PC-9 (cell line): ENCODE data around the gene SRPK2. TPM values are rescaled to one million over a fixed set of nuclear protein-coding genes. Genes with fewer than 3 reads are reported as not detected.

ENCODE experiments used
- BruUV-seq: library from RNA; stranded (reverse); fragments of 400-500 nt; replicated peaks from 2 replicates; lab custom pipeline; 2021; lab: Mats Ljungman, UMichigan
- CTCF ChIA-PET: fragments of 300-600 bp; sonication (Branson Sonifier 250); formaldehyde crosslinking; loops from one replicate; lab custom pipeline; 2022; ENCODE audit warnings: antibody characterized with exemption; lab: Charles Lee
- POLR2A ChIA-PET: fragments of 300-600 bp; sonication (Branson Sonifier 250); formaldehyde crosslinking; loops from one replicate; lab custom pipeline; 2022; ENCODE audit warnings: antibody characterized with exemption; ENCODE audit not compliant: unreplicated experiment; lab: Charles Lee
- DNase-seq, 2 experiments: peaks; one replicate each; pipeline versions ENCODE4 v3.0.0 to v3.0.0-alpha.2; 2015 to 2022; ENCODE audit warnings: mixed read lengths in 1 of 2
- H2AFZ ChIP-seq: fragments of 200-600 bp; sonication (generic); 2 replicates; pipeline ENCODE4 v1.8.1; 2017; ENCODE audit warnings: antibody characterized with exemption
- H3F3A ChIP-seq: fragments of 200-600 bp; sonication (generic); 2 replicates; pipeline ENCODE4 v1.8.1; 2017; ENCODE audit warnings: antibody characterized with exemption, mild to moderate bottlenecking, low read depth; ENCODE audit not compliant: insufficient read depth
- H3K27ac ChIP-seq: fragments of 200-600 bp; sonication (generic); 2 replicates; pipeline ENCODE4 v1.6.1; 2016; ENCODE audit warnings: mixed run types
- H3K27me3 ChIP-seq: fragments of 200-600 bp; sonication (generic); 2 replicates; pipeline ENCODE4 v1.6.1; 2016; ENCODE audit warnings: low read depth, mixed run types; ENCODE audit not compliant: insufficient read depth
- H3K36me3 ChIP-seq: fragments of 200-600 bp; sonication (generic); 2 replicates; pipeline ENCODE4 v1.6.1; 2016; ENCODE audit warnings: low read depth, mixed run types
- H3K4me1 ChIP-seq: fragments of 200-600 bp; sonication (generic); replicated peaks from 2 replicates; pipeline ENCODE4 v1.6.1; 2016; ENCODE audit warnings: mixed run types; ENCODE audit not compliant: insufficient read depth
- H3K4me2 ChIP-seq: fragments of 200-600 bp; sonication (generic); 2 replicates; pipeline ENCODE4 v1.6.1; 2017; ENCODE audit warnings: mixed run types
- H3K4me3 ChIP-seq: fragments of 200-600 bp; sonication (generic); 2 replicates; pipeline ENCODE4 v1.6.1; 2016; ENCODE audit warnings: mixed run types
- H3K79me2 ChIP-seq: fragments of 200-600 bp; sonication (generic); 2 replicates; pipeline ENCODE4 v1.6.1; 2017; ENCODE audit warnings: low read depth, mixed run types
- H3K9me2 ChIP-seq: fragments of 200-600 bp; sonication (generic); 2 replicates; pipeline ENCODE4 v1.8.1; 2017; ENCODE audit warnings: mild to moderate bottlenecking; ENCODE audit not compliant: insufficient read depth
- H3K9me3 ChIP-seq: fragments of 200-600 bp; sonication (generic); 2 replicates; pipeline ENCODE4 v1.8.1; 2016; ENCODE audit warnings: low read depth; ENCODE audit not compliant: insufficient read depth
- H4K20me1 ChIP-seq: fragments of 200-600 bp; sonication (generic); 2 replicates; pipeline ENCODE4 v1.8.1; 2017; ENCODE audit not compliant: insufficient read depth
- CTCF ChIP-seq: fragments of 200-600 bp; sonication (generic); conservative IDR thresholded peaks from 2 replicates; pipeline ENCODE4 v1.6.1; 2017; ENCODE audit warnings: mixed run types, antibody characterized with exemption, mild to moderate bottlenecking, moderate library complexity
- EZH2 ChIP-seq: fragments of 200-600 bp; sonication (generic); IDR thresholded peaks from 2 replicates; pipeline ENCODE4 v1.8.0; 2017; ENCODE audit warnings: antibody characterized with exemption, low read depth
- intact Hi-C: fragments of 100-400 bp; cut with micrococcal nuclease; formaldehyde crosslinking; loops from one replicate; pipeline ENCODE4 v1.10.0; 2022; ENCODE audit not compliant: unreplicated experiment
- total RNA-seq: library from RNA; stranded (reverse); gene quantifications from 2 replicates; pipeline ENCODE4 v1.2.3, GENCODE V29; 2021

SRPK2 gene
- total RNA-seq, 1 experiment from 2014 or later = 60.6 TPM

- Histone ChIP-seq H3K27me3 (no peaks in the 10 kb centered on the region), H3K27ac (no peak overlapping the region), H3K9me2 (no peaks in the 10 kb centered on the region), H3K9me3 (no peaks in the 10 kb centered on the region), H3F3A (no peaks in the 10 kb centered on the region), H3K4me3 (no peak overlapping the region), H3K4me2 (no peak overlapping the region), H4K20me1 (no peaks in the 10 kb centered on the region), H2AFZ (no peak overlapping the region), H3K4me1 (peaks cover 6% of the 10 kb centered on the region; the same call in 1 of the 2 replicates), H3K79me2 (no peaks in the 10 kb centered on the region), H3K36me3 (no peaks in the 10 kb centered on the region)
- CTCF ChIA-PET = no interaction called here
- POLR2A ChIA-PET = no interaction called here
- no peak for DNase-seq
- BruUV-seq = no TSS peak
- intact Hi-C loops = loop anchor here (10.0 kb wide), 1 partner anchor 182 kb away; the partner anchor contains the start of gene EFCAB10
- no peak for TF ChIP-seq CTCF
- TF ChIP-seq EZH2 = no peak
Observed at GRCh38 chr7:105403128-105403527, 14.4 kb upstream of the SRPK2 start.

GRCh38 chr7:105402221-105403095 is 13.7 kb upstream of the SRPK2 start:
- ChIA-PET CTCF (no interaction called here), POLR2A (no interaction called here)
- Histone ChIP-seq H3K27me3 (no peaks in the 10 kb centered on the region), H2AFZ (peak overlapping the region; percentile 27; the same call in 1 of the 2 replicates), H3K79me2 (no peaks in the 10 kb centered on the region), H3K4me2 (no peak overlapping the region), H3K9me2 (no peaks in the 10 kb centered on the region), H3K27ac (no peak overlapping the region), H4K20me1 (no peaks in the 10 kb centered on the region), H3F3A (no peaks in the 10 kb centered on the region), H3K4me3 (no peak overlapping the region), H3K4me1 (peaks cover 6% of the 10 kb centered on the region; the same call in 1 of the 2 replicates), H3K36me3 (no peaks in the 10 kb centered on the region), H3K9me3 (no peaks in the 10 kb centered on the region)
- no TSS peak for BruUV-seq
- intact Hi-C loops = loop anchor here (10.0 kb wide), 1 partner anchor 182 kb away; the partner anchor contains the start of gene EFCAB10
- DNase-seq = no peak
- TF ChIP-seq EZH2 (no peak), CTCF (no peak)

- Histone ChIP-seq H3K9me3 (no peaks in the 10 kb centered on the region), H3K27me3 (no peaks in the 10 kb centered on the region), H2AFZ (no peak overlapping the region), H3K4me1 (peaks cover 6% of the 10 kb centered on the region; the same call in 1 of the 2 replicates), H3K79me2 (no peaks in the 10 kb centered on the region), H3K4me2 (no peak overlapping the region), H3K9me2 (no peaks in the 10 kb centered on the region), H3K4me3 (no peak overlapping the region), H3K36me3 (no peaks in the 10 kb centered on the region), H3F3A (no peaks in the 10 kb centered on the region), H3K27ac (no peak overlapping the region), H4K20me1 (no peaks in the 10 kb centered on the region)
- CTCF ChIA-PET = interaction anchor here (0.5 to 0.6 kb wide), 2 partner anchors 55 to 755 kb away, joined by 3 to 4 read pairs; no protein-coding TSS in a partner anchor
- TF ChIP-seq CTCF (peak; percentile 65), EZH2 (no peak)
- intact Hi-C loops = no loop called here
- no peak for DNase-seq
- no TSS peak for BruUV-seq
- POLR2A ChIA-PET = no interaction called here
Observed at GRCh38 chr7:105399043-105399725, 10.5 kb upstream of the SRPK2 start.
